Stimulated activated CD4-positive, alpha-beta T cell treated with anti-CD3 and anti-CD28 coated beads, Interleukin-1b, Interleukin-23, amount 100 ng/mL, for 48 hours (primary cell): ENCODE measurements around the gene UNC5A.

Source experiments
- DNase-seq: peaks from one replicate; pipeline ENCODE4 v3.0.0-alpha.2; 2020

The UNC5A gene

GRCh38 chr5:176781638-176782570, 28.5 kb upstream of the UNC5A start:
- DNase-seq: no peak

- no peak for DNase-seq
Observed at GRCh38 chr5:176784218-176785165, 25.9 kb upstream of the UNC5A start.

- DNase-seq: no peak
Observed at GRCh38 chr5:176785184-176786145, 24.9 kb upstream of the UNC5A start.

- DNase-seq: no peak
Observed at GRCh38 chr5:176787676-176788075, 22.7 kb upstream of the UNC5A start.

- DNase-seq: no peak
Observed at GRCh38 chr5:176788091-176788490, 22.3 kb upstream of the UNC5A start.

GRCh38 chr5:176788941-176789872, 21.2 kb upstream of the UNC5A start:
- no peak for DNase-seq

GRCh38 chr5:176789873-176790615, 20.3 kb upstream of the UNC5A start:
- DNase-seq: no peak

- DNase-seq: no peak
Observed at GRCh38 chr5:176790941-176791340, 19.4 kb upstream of the UNC5A start.

- DNase-seq: no peak
Observed at GRCh38 chr5:176792655-176793342, 17.6 kb upstream of the UNC5A start.

GRCh38 chr5:176793343-176793699, 17.0 kb upstream of the UNC5A start:
- no peak for DNase-seq

- no peak for DNase-seq
Observed at GRCh38 chr5:176793736-176794135, 16.6 kb upstream of the UNC5A start.

GRCh38 chr5:176794509-176794908, 15.8 kb upstream of the UNC5A start:
- DNase-seq: no peak

GRCh38 chr5:176796411-176796810, 13.9 kb upstream of the UNC5A start:
- DNase-seq: no peak

GRCh38 chr5:176796970-176797369, 13.4 kb upstream of the UNC5A start:
- no peak for DNase-seq

GRCh38 chr5:176797456-176798050, 12.8 kb upstream of the UNC5A start:
- DNase-seq: no peak

- DNase-seq: no peak
Observed at GRCh38 chr5:176798086-176798876, 12.1 kb upstream of the UNC5A start.

- no peak for DNase-seq
Observed at GRCh38 chr5:176798949-176799348, 11.4 kb upstream of the UNC5A start.

- no peak for DNase-seq
Observed at GRCh38 chr5:176799488-176799887, 10.9 kb upstream of the UNC5A start.

- DNase-seq: no peak
Observed at GRCh38 chr5:176800024-176800423, 10.3 kb upstream of the UNC5A start.
